Osteocyte (in vitro differentiated cells): ENCODE results near the gene AVPI1. TPM values are rescaled to one million over a fixed set of nuclear protein-coding genes. Genes with fewer than 3 reads are reported as not detected.
"Not testable (repeated sequence)": the region's sequence is repeated elsewhere in the genome, so short reads cannot be mapped to it uniquely, and the experiment has no call there.

Source experiments
- DNase-seq: peaks from one replicate; pipeline ENCODE4 v3.0.0; 2021; ENCODE audit warnings: mixed read lengths; ENCODE audit not compliant: unreplicated experiment; ENCODE audit errors: extremely low spot score
- H3K27ac Mint-ChIP-seq: one replicate; pipeline ENCODE4 v1.8.0; 2021; ENCODE audit warnings: mild to moderate bottlenecking, mixed read lengths; ENCODE audit not compliant: unreplicated experiment
- H3K27me3 Mint-ChIP-seq: one replicate; pipeline ENCODE4 v1.8.0; 2021; ENCODE audit warnings: mixed read lengths; ENCODE audit not compliant: unreplicated experiment
- H3K36me3 Mint-ChIP-seq: one replicate; pipeline ENCODE4 v1.8.0; 2021; ENCODE audit warnings: mixed read lengths; ENCODE audit not compliant: unreplicated experiment
- H3K4me1 Mint-ChIP-seq: one replicate; pipeline ENCODE4 v1.8.0; 2021; ENCODE audit warnings: mixed read lengths; ENCODE audit not compliant: unreplicated experiment
- H3K4me3 Mint-ChIP-seq: one replicate; pipeline ENCODE4 v1.8.0; 2021; ENCODE audit warnings: mild to moderate bottlenecking, moderate library complexity, mixed read lengths; ENCODE audit not compliant: unreplicated experiment
- H3K9me3 Mint-ChIP-seq: one replicate; pipeline ENCODE4 v1.8.0; 2021; ENCODE audit warnings: mixed read lengths; ENCODE audit not compliant: unreplicated experiment
- CTCF ChIP-seq: fragments of 200-600 bp; sonication (generic); IDR thresholded peaks from 2 replicates; pipeline ENCODE4 v1.5.0; 2021; ENCODE audit warnings: antibody characterized with exemption, mild to moderate bottlenecking, moderate library complexity
- total RNA-seq: library from RNA; stranded (reverse); gene quantifications from 2 replicates; pipeline ENCODE4 v1.2.1, GENCODE V29; 2021

AVPI1 gene
- total RNA-seq, 1 donor from 2014 or later, result 5.7 TPM

- Mint-ChIP-seq H3K27ac (peak within 1 kb of the TSS; percentile 96), H3K4me1 (peaks cover 17% of the 10 kb centered on the region), H3K4me3 (peak within 1 kb of the TSS; percentile 92), H3K9me3 (no peaks in the 10 kb centered on the region), H3K36me3 (peaks cover 6% of the 10 kb centered on the region), H3K27me3 (no peaks in the 10 kb centered on the region)
- peak; percentile 99 for DNase-seq
- TF ChIP-seq CTCF, result no peak
Observed at GRCh38 chr10:97640174-97640867, 46.7 kb downstream of the AVPI1 start, which contains the start of gene PI4K2A. Gene PI4K2A (plus strand): TSS chr10:97640671. CDS start chr10:97640743, 72 bp downstream.

- not testable (repeated sequence) for DNase-seq, H3K36me3 Mint-ChIP-seq, H3K27me3 Mint-ChIP-seq, H3K27ac Mint-ChIP-seq, H3K9me3 Mint-ChIP-seq, H3K4me3 Mint-ChIP-seq
- H3K4me1 Mint-ChIP-seq, result peaks cover 17% of the 10 kb centered on the region
Observed at GRCh38 chr10:97639090-97639489, 48.0 kb downstream of the AVPI1 start.

- TF ChIP-seq CTCF, result no peak
- Mint-ChIP-seq H3K4me3 (no peak overlapping the region), H3K9me3 (no peaks in the 10 kb centered on the region), H3K27ac (no peak overlapping the region), H3K27me3 (no peaks in the 10 kb centered on the region), H3K36me3 (no peaks in the 10 kb centered on the region), H3K4me1 (peaks cover 19% of the 10 kb centered on the region)
- DNase-seq, result no peak
Observed at GRCh38 chr10:97635577-97635976, 51.5 kb downstream of the AVPI1 start.

GRCh38 chr10:97633921-97634320 is 53.1 kb downstream of the AVPI1 start:
- Mint-ChIP-seq H3K27ac (peak overlapping the region; percentile 92), H3K27me3 (no peaks in the 10 kb centered on the region), H3K36me3 (no peaks in the 10 kb centered on the region)

GRCh38 chr10:97632949-97633884 is 53.8 kb downstream of the AVPI1 start, which contains the start of gene MORN4:
Gene MORN4 (minus strand): TSS chr10:97633500. CDS start chr10:97619653, 13,847 bp downstream.
- Mint-ChIP-seq H3K27ac (peak within 1 kb of the TSS; percentile 92), H3K36me3 (no peaks in the 10 kb centered on the region), H3K4me3 (peak within 1 kb of the TSS; percentile 98), H3K9me3 (no peaks in the 10 kb centered on the region), H3K4me1 (peaks cover 16% of the 10 kb centered on the region), H3K27me3 (no peaks in the 10 kb centered on the region)
- no peak for TF ChIP-seq CTCF
- DNase-seq, result peak; percentile 97

More at GRCh38 chr10:97633921-97634320, 53.1 kb downstream of the AVPI1 start:
- TF ChIP-seq CTCF, result peak; percentile 10
- Mint-ChIP-seq H3K4me3 (peak overlapping the region; percentile 98), H3K9me3 (no peaks in the 10 kb centered on the region), H3K4me1 (peaks cover 16% of the 10 kb centered on the region)
- no peak for DNase-seq
